H9 (cell line): ENCODE results near the gene FCN1. TPM values are rescaled to one million over a fixed set of nuclear protein-coding genes. Genes with fewer than 3 reads are reported as not detected.

Experiments
- DNase-seq: peaks from one replicate; pipeline ENCODE4 v3.0.0-alpha.2; 2017
- H2AFZ ChIP-seq: one replicate; pipeline ENCODE4 v1.6.1; 2013; ENCODE audit warnings: mild to moderate bottlenecking, low read length, control low read depth, moderate library complexity
- H2AK5ac ChIP-seq: 2 replicates; pipeline ENCODE4 v1.6.1; 2013; ENCODE audit warnings: low read length, control low read depth, mixed read lengths; ENCODE audit not compliant: insufficient read length
- H2BK120ac ChIP-seq: one replicate; pipeline ENCODE4 v1.6.1; 2013; ENCODE audit warnings: low read depth, mild to moderate bottlenecking, low read length, control low read depth, inconsistent platforms; ENCODE audit not compliant: poor library complexity, severe bottlenecking
- H2BK12ac ChIP-seq: 2 replicates; pipeline ENCODE4 v1.6.1; 2013; ENCODE audit warnings: low read length, control low read depth, mixed read lengths, low read depth; ENCODE audit not compliant: insufficient read length
- H2BK15ac ChIP-seq: 2 replicates; pipeline ENCODE4 v1.6.1; 2013; ENCODE audit warnings: low read depth, low read length, control low read depth
- H2BK20ac ChIP-seq: one replicate; pipeline ENCODE4 v1.6.1; 2013; ENCODE audit warnings: low read depth, mild to moderate bottlenecking, low read length, control low read depth, inconsistent platforms; ENCODE audit not compliant: poor library complexity, severe bottlenecking
- H2BK5ac ChIP-seq: 2 replicates; pipeline ENCODE4 v1.6.1; 2013; ENCODE audit warnings: low read length, control low read depth, mixed read lengths; ENCODE audit not compliant: insufficient read length
- H3K14ac ChIP-seq: 2 replicates; pipeline ENCODE4 v1.6.1; 2013; ENCODE audit warnings: low read length, control low read depth; ENCODE audit not compliant: insufficient read depth
- H3K18ac ChIP-seq: 2 replicates; pipeline ENCODE4 v1.6.1; 2013; ENCODE audit warnings: low read depth, mild to moderate bottlenecking, mixed read lengths, low read length, control low read depth; ENCODE audit not compliant: insufficient read length
- H3K23ac ChIP-seq: 2 replicates; pipeline ENCODE4 v1.6.1; 2013; ENCODE audit warnings: low read length, control low read depth, mixed read lengths, low read depth; ENCODE audit not compliant: insufficient read length
- H3K23me2 ChIP-seq: 2 replicates; pipeline ENCODE4 v1.6.1; 2013; ENCODE audit warnings: low read depth, mild to moderate bottlenecking, mixed read lengths, low read length, control low read depth; ENCODE audit not compliant: insufficient read length, poor library complexity, severe bottlenecking
- H3K27ac ChIP-seq: 2 replicates; pipeline ENCODE4 v1.5.1; 2013; ENCODE audit warnings: low read length, control low read depth, mixed read lengths, low read depth; ENCODE audit not compliant: insufficient read length
- H3K27me3 ChIP-seq: 2 replicates; pipeline ENCODE4 v1.6.1; 2013; ENCODE audit warnings: low read length, control low read depth, inconsistent platforms; ENCODE audit not compliant: insufficient read depth
- H3K4ac ChIP-seq: 2 replicates; pipeline ENCODE4 v1.6.1; 2013; ENCODE audit warnings: low read depth, mild to moderate bottlenecking, control low read depth, inconsistent platforms, low read length, moderate library complexity
- H3K4me1 ChIP-seq: 2 replicates; pipeline ENCODE4 v1.6.1; 2013; ENCODE audit warnings: low read length, control low read depth, inconsistent platforms; ENCODE audit not compliant: insufficient read depth
- H3K4me2 ChIP-seq: 2 replicates; pipeline ENCODE4 v1.6.1; 2013; ENCODE audit warnings: low read length, control low read depth, mixed read lengths; ENCODE audit not compliant: insufficient read length, insufficient read depth
- H3K56ac ChIP-seq: 2 replicates; pipeline ENCODE4 v1.6.1; 2013; ENCODE audit warnings: low read depth, mild to moderate bottlenecking, mixed read lengths, low read length, control low read depth; ENCODE audit not compliant: insufficient read length
- H3K79me1 ChIP-seq: 2 replicates; pipeline ENCODE4 v1.6.1; 2013; ENCODE audit warnings: low read depth, mild to moderate bottlenecking, moderate library complexity, low read length, control low read depth, inconsistent platforms; ENCODE audit not compliant: insufficient read depth, poor library complexity, severe bottlenecking
- H3K79me2 ChIP-seq: 2 replicates; pipeline ENCODE4 v1.6.1; 2013; ENCODE audit warnings: low read length, control low read depth, inconsistent platforms; ENCODE audit not compliant: insufficient read depth
- H3K9ac ChIP-seq: 2 replicates; pipeline ENCODE4 v1.6.1; 2013; ENCODE audit warnings: low read length, control low read depth, mixed read lengths; ENCODE audit not compliant: insufficient read length; ENCODE audit errors: extremely low read depth
- H3K9me3 ChIP-seq: one replicate; pipeline ENCODE4 v1.6.1; 2013; ENCODE audit warnings: low read depth, low read length, inconsistent platforms; ENCODE audit not compliant: control insufficient read depth
- H3T11ph ChIP-seq: one replicate; pipeline ENCODE4 v1.6.1; 2013; ENCODE audit warnings: mild to moderate bottlenecking, low read length, control low read depth, inconsistent platforms
- H4K20me1 ChIP-seq: one replicate; pipeline ENCODE4 v1.6.1; 2013; ENCODE audit not compliant: control insufficient read depth, insufficient read length, insufficient read depth
- H4K5ac ChIP-seq: 2 replicates; pipeline ENCODE4 v1.6.1; 2013; ENCODE audit warnings: low read depth, mild to moderate bottlenecking, mixed read lengths, low read length, control low read depth; ENCODE audit not compliant: insufficient read length
- H4K8ac ChIP-seq: replicated peaks from 2 replicates; pipeline ENCODE4 v1.6.1; 2013; ENCODE audit warnings: low read length, control low read depth, mixed read lengths, low read depth; ENCODE audit not compliant: insufficient read length
- H4K91ac ChIP-seq: 2 replicates; pipeline ENCODE4 v1.6.1; 2013; ENCODE audit warnings: low read depth, mild to moderate bottlenecking, moderate library complexity, mixed read lengths, low read length, control low read depth; ENCODE audit not compliant: insufficient read length
- H3K27ac Mint-ChIP-seq, 3 experiments: 2 replicates in 2 of 3; 3 replicates in 1 of 3; pipeline ENCODE4 v1.8.0; 2020 to 2021; ENCODE audit warnings: mixed read lengths in 3 of 3, mild to moderate bottlenecking in 1 of 3, moderate library complexity in 1 of 3
- H3K27me3 Mint-ChIP-seq: 2 replicates; pipeline ENCODE4 v1.8.0; 2021; ENCODE audit warnings: low read depth, mild to moderate bottlenecking, moderate library complexity, mixed read lengths
- H3K36me3 Mint-ChIP-seq, 3 experiments: 2 replicates in 2 of 3; 3 replicates in 1 of 3; pipeline ENCODE4 v1.8.0; 2020 to 2021; ENCODE audit warnings: low read depth in 3 of 3, mixed read lengths in 3 of 3; ENCODE audit not compliant: insufficient read depth in 1 of 3
- H3K4me1 Mint-ChIP-seq, 2 experiments: 2 replicates each; pipeline ENCODE4 v1.8.0; 2020; ENCODE audit warnings: mixed read lengths in 2 of 2
- H3K4me3 Mint-ChIP-seq, 2 experiments: 2 replicates in 1 of 2; 3 replicates in 1 of 2; pipeline ENCODE4 v1.8.0; 2020 to 2021; ENCODE audit warnings: mild to moderate bottlenecking in 2 of 2, mixed read lengths in 2 of 2, moderate library complexity in 1 of 2
- H3K9me3 Mint-ChIP-seq, 2 experiments: 2 replicates in 1 of 2; 3 replicates in 1 of 2; pipeline ENCODE4 v1.8.0; 2020; ENCODE audit warnings: mild to moderate bottlenecking in 2 of 2, mixed read lengths in 2 of 2, moderate library complexity in 1 of 2
- CTCF ChIP-seq: fragments of 200-600 bp; sonication (generic); conservative IDR thresholded peaks from 3 replicates; pipeline ENCODE4 v1.8.0; 2021; ENCODE audit warnings: antibody characterized with exemption, mild to moderate bottlenecking
- WGBS: extraction: QIAGEN DNeasy Blood & Tissue Kit; methylation state at CpG from one replicate; pipeline ENCODE4 v1.1.7; 2013; ENCODE audit warnings: missing lambda C conversion rate, low lambda C conversion rate, mixed read lengths; ENCODE audit not compliant: insufficient read length; ENCODE audit errors: extremely low coverage; 5-methylcytosine and 5-hydroxymethylcytosine counted together
- total RNA-seq: library from RNA; stranded (reverse); gene quantifications from 2 replicates; pipeline ENCODE4 v1.2.1, GENCODE V29; 2021

Gene FCN1
- total RNA-seq, 1 experiment from 2014 or later = not detected

GRCh38 chr9:134929193-134930158, 11.8 kb upstream of the FCN1 start:
- Histone ChIP-seq H4K5ac (no peak overlapping the region), H2BK12ac (no peak overlapping the region), H3K79me2 (no peaks in the 10 kb centered on the region), H3K4ac (no peak overlapping the region), H3K27me3 (no peaks in the 10 kb centered on the region), H3K4me1 (no peaks in the 10 kb centered on the region), H2BK15ac (no peak overlapping the region), H3K14ac (no peak overlapping the region), H4K8ac (no peak overlapping the region), H3K23me2 (no peaks in the 10 kb centered on the region), H2AFZ (no peak overlapping the region), H3K79me1 (no peaks in the 10 kb centered on the region), H3K18ac (no peak overlapping the region), H3K4me2 (no peak overlapping the region), H2AK5ac (no peak overlapping the region), H3K56ac (no peak overlapping the region), H2BK5ac (no peak overlapping the region), H2BK20ac (no peak overlapping the region), H3K9me3 (no peaks in the 10 kb centered on the region), H2BK120ac (no peak overlapping the region), H4K20me1 (no peaks in the 10 kb centered on the region), H3K27ac (no peak overlapping the region), H3K23ac (no peak overlapping the region), H3T11ph (no peak overlapping the region), H4K91ac (no peak overlapping the region), H3K9ac (no peak overlapping the region)
- H3K4me3 Mint-ChIP-seq = no peak overlapping the region
- H3K9me3 Mint-ChIP-seq = no peaks in the 10 kb centered on the region; a peak in 1 of 5 replicates
- no CpG with 5 or more reads among the region's 13 CpGs for WGBS
- no peak for DNase-seq
- TF ChIP-seq CTCF = no peak
- H3K4me1 Mint-ChIP-seq = peaks cover 4 to 15% of the 10 kb centered on the region in 2 experiments
- H3K27me3 Mint-ChIP-seq = peaks cover 4% of the 10 kb centered on the region
- no peaks in the 10 kb centered on the region; a peak in 1 of 7 replicates for H3K36me3 Mint-ChIP-seq
- H3K27ac Mint-ChIP-seq = peak overlapping the region in 1 of 3 experiments; percentile 48; a peak in 3 of 7 replicates
